Occipital lobe (tissue), 2 donors: ENCODE measurements around the gene KCNN2. TPM values are rescaled to one million over a fixed set of nuclear protein-coding genes. Genes with fewer than 3 reads are reported as not detected.

Source experiments
- DNase-seq: peaks from one replicate; lab custom pipeline; 2025; lab: John Stamatoyannopoulos, UW
- total RNA-seq: library from RNA; depleted of rRNA; stranded (reverse); fragments of >200 nt; gene quantifications from one replicate; pipeline ENCODE4 v1.2.3, GENCODE V29; 2014

KCNN2 gene
- total RNA-seq, 1 donor from 2014 or later: 34.6 TPM

GRCh38 chr5:114500756-114501155, 138.9 kb downstream of the KCNN2 start:
- DNase-seq: no peak

- no peak for DNase-seq
Measured at GRCh38 chr5:114504560-114504959, 142.7 kb downstream of the KCNN2 start.

- DNase-seq: no peak
Measured at GRCh38 chr5:114524221-114524620, 162.4 kb downstream of the KCNN2 start.

GRCh38 chr5:114544561-114544960, 182.7 kb downstream of the KCNN2 start:
- DNase-seq: no peak
